Lower leg skin (tissue), 3 donors: ENCODE measurements around the gene PRSS22.

Source experiments
- POLR2A ChIP-seq, 2 donors: fragments of 450-650 bp; IDR thresholded peaks; one replicate each; pipeline ENCODE4 v1.6.1; 2016 to 2017; ENCODE audit warnings: antibody characterized with exemption in 2 of 2, mild to moderate bottlenecking in 1 of 2, moderate library complexity in 1 of 2
- TF ChIP-seq, protein P1 (sequence below), 3 donors: fragments of 450-650 bp; IDR thresholded peaks; one replicate each; pipeline ENCODE4 v1.5.1; 2016; ENCODE audit warnings: antibody characterized with exemption in 3 of 3, mild to moderate bottlenecking in 3 of 3, moderate library complexity in 2 of 3

- TF ChIP-seq POLR2A (IDR thresholded peaks at IDR 0.05): no peak
- TF ChIP-seq, protein P1, sequence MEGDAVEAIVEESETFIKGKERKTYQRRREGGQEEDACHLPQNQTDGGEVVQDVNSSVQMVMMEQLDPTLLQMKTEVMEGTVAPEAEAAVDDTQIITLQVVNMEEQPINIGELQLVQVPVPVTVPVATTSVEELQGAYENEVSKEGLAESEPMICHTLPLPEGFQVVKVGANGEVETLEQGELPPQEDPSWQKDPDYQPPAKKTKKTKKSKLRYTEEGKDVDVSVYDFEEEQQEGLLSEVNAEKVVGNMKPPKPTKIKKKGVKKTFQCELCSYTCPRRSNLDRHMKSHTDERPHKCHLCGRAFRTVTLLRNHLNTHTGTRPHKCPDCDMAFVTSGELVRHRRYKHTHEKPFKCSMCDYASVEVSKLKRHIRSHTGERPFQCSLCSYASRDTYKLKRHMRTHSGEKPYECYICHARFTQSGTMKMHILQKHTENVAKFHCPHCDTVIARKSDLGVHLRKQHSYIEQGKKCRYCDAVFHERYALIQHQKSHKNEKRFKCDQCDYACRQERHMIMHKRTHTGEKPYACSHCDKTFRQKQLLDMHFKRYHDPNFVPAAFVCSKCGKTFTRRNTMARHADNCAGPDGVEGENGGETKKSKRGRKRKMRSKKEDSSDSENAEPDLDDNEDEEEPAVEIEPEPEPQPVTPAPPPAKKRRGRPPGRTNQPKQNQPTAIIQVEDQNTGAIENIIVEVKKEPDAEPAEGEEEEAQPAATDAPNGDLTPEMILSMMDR (IDR thresholded peaks at IDR 0.05): no peak
Measured at GRCh38 chr16:2854700-2855309, 3.2 kb downstream of the PRSS22 start.
